CD14-positive monocyte (primary cell): ENCODE results near the gene EFL1. TPM values are rescaled to one million over a fixed set of nuclear protein-coding genes. Genes with fewer than 3 reads are reported as not detected.

Experiments used
- DNase-seq, 3 donors: peaks; one replicate each; pipeline ENCODE4 v3.0.0-alpha.2; 2011 to 2022
- H2AFZ ChIP-seq: 2 replicates; pipeline ENCODE4 v1.6.0; 2012; ENCODE audit warnings: mild to moderate bottlenecking, low read depth, low read length, inconsistent platforms; ENCODE audit not compliant: insufficient read depth, poor library complexity, severe bottlenecking
- H3K27ac ChIP-seq, 2 donors: 1 replicate in 1 of 2; 2 replicates in 1 of 2; pipeline ENCODE4 v1.5.1; 2012 to 2013; ENCODE audit warnings: low read length in 2 of 2, control low read depth in 1 of 2, inconsistent platforms in 1 of 2, low read depth in 1 of 2, mild to moderate bottlenecking in 1 of 2
- H3K27me3 ChIP-seq, 2 donors: one replicate each; pipeline versions ENCODE4 v1.6.0 to v1.6.1; 2011 to 2013; ENCODE audit warnings: low read length in 2 of 2; ENCODE audit not compliant: control insufficient read depth in 2 of 2, insufficient read depth in 2 of 2
- H3K36me3 ChIP-seq, 2 donors: replicated peaks in 1 of 2; 1 replicate in 1 of 2; 2 replicates in 1 of 2; pipeline versions ENCODE4 v1.5.1 to v1.6.1; 2012 to 2013; ENCODE audit warnings: low read length in 2 of 2, control low read depth in 1 of 2, inconsistent platforms in 1 of 2, mild to moderate bottlenecking in 1 of 2; ENCODE audit not compliant: insufficient read depth in 2 of 2, control insufficient read depth in 1 of 2
- H3K4me1 ChIP-seq, 2 donors: 1 replicate in 1 of 2; 2 replicates in 1 of 2; pipeline versions ENCODE4 v1.5.1 to v1.6.1; 2012 to 2013; ENCODE audit warnings: low read length in 2 of 2, control low read depth in 1 of 2, inconsistent platforms in 1 of 2, mild to moderate bottlenecking in 1 of 2, moderate library complexity in 1 of 2; ENCODE audit not compliant: insufficient read depth in 2 of 2, control insufficient read depth in 1 of 2
- H3K4me2 ChIP-seq: replicated peaks from 2 replicates; pipeline ENCODE3; 2012; ENCODE audit warnings: low read length, moderate library complexity, mild to moderate bottlenecking; ENCODE audit not compliant: poor library complexity, severe bottlenecking; ENCODE audit errors: extremely low read depth
- H3K4me3 ChIP-seq, 3 experiments: fragments of 200-600 bp in 1 of 3; sonication (generic) in 1 of 3; replicated peaks in 1 of 3; 1 replicate in 2 of 3; 2 replicates in 1 of 3; pipeline ENCODE4 v1.5.1; 2011 to 2013; ENCODE audit warnings: low read length in 3 of 3, mild to moderate bottlenecking in 3 of 3, control low read depth in 2 of 3, low read depth in 2 of 3, inconsistent platforms in 1 of 3, moderate library complexity in 1 of 3
- H3K79me2 ChIP-seq: 2 replicates; pipeline ENCODE4 v1.6.0; 2012; ENCODE audit warnings: mild to moderate bottlenecking, control low read depth, inconsistent platforms, low read length, moderate library complexity; ENCODE audit not compliant: insufficient read depth
- H3K9ac ChIP-seq: 2 replicates; pipeline ENCODE4 v1.6.0; 2017; ENCODE audit warnings: low read length, mild to moderate bottlenecking; ENCODE audit not compliant: insufficient read depth, poor library complexity, severe bottlenecking
- H3K9me3 ChIP-seq, 2 donors: replicated peaks in 1 of 2; 1 replicate in 1 of 2; 2 replicates in 1 of 2; pipeline versions ENCODE4 v1.5.1 to v1.6.1; 2012 to 2013; ENCODE audit warnings: low read length in 2 of 2, control low read depth in 1 of 2; ENCODE audit not compliant: control insufficient read depth in 1 of 2, insufficient read depth in 1 of 2
- H4K20me1 ChIP-seq: 2 replicates; pipeline ENCODE4 v1.6.0; 2012; ENCODE audit warnings: mild to moderate bottlenecking, low read length, control low read depth, moderate library complexity; ENCODE audit not compliant: insufficient read depth
- H3K27ac Mint-ChIP-seq, 7 donors: one replicate each; pipeline ENCODE4 v1.8.0; 2020; ENCODE audit warnings: mild to moderate bottlenecking in 7 of 7, mixed read lengths in 7 of 7, moderate library complexity in 6 of 7, inconsistent platforms in 2 of 7
- H3K27me3 Mint-ChIP-seq, 3 donors: one replicate each; pipeline ENCODE4 v1.8.0; 2021 to 2022; ENCODE audit warnings: low read depth in 3 of 3, mild to moderate bottlenecking in 3 of 3, mixed read lengths in 3 of 3, moderate library complexity in 3 of 3, inconsistent platforms in 1 of 3
- H3K36me3 Mint-ChIP-seq, 2 donors: one replicate each; pipeline ENCODE4 v1.8.0; 2020; ENCODE audit warnings: mixed read lengths in 2 of 2, inconsistent platforms in 1 of 2, mild to moderate bottlenecking in 1 of 2
- H3K4me1 Mint-ChIP-seq: one replicate; pipeline ENCODE4 v1.8.0; 2020; ENCODE audit warnings: mild to moderate bottlenecking, mixed read lengths
- H3K4me3 Mint-ChIP-seq, 2 donors: one replicate each; pipeline ENCODE4 v1.8.0; 2020; ENCODE audit warnings: mild to moderate bottlenecking in 2 of 2, mixed read lengths in 2 of 2, moderate library complexity in 1 of 2
- H3K9me3 Mint-ChIP-seq, 7 donors: one replicate each; pipeline ENCODE4 v1.8.0; 2020 to 2022; ENCODE audit warnings: mixed read lengths in 7 of 7, mild to moderate bottlenecking in 6 of 7, moderate library complexity in 6 of 7, inconsistent platforms in 2 of 7
- WGBS: methylation state at CpG from one replicate; pipeline ENCODE4 v1.1.5; 2013; ENCODE audit warnings: missing lambda C conversion rate; ENCODE audit not compliant: insufficient coverage; 5-methylcytosine and 5-hydroxymethylcytosine counted together
- intact Hi-C, 2 donors: fragments of 100-400 bp; cut with micrococcal nuclease; formaldehyde crosslinking; loops; one replicate each; pipeline versions ENCODE4 v1.15.0 to v1.15.1; 2023
- polyA plus RNA-seq, 3 donors: library from polyadenylated mRNA; depleted of rRNA in 1 of 3; unstranded in 2 of 3; stranded (reverse) in 1 of 3; fragments of 300-500 nt in 2 of 3; fragments of >200 nt in 1 of 3; fragmentation: Illumina TruSeq in 2 of 3; gene quantifications; 1 replicate in 2 of 3; 2 replicates in 1 of 3; pipeline ENCODE4 v1.2.3, GENCODE V29; 2012 to 2021
- TF ChIP-seq, protein P1 (sequence below): fragments of 200-600 bp; IDR thresholded peaks from one replicate; pipeline ENCODE4 v1.8.0; 2022; ENCODE audit warnings: antibody characterized with exemption, mild to moderate bottlenecking

The EFL1 gene
- polyA plus RNA-seq, 3 donors, result 5.2 to 10.0 (median 7.1) TPM

DNA sequence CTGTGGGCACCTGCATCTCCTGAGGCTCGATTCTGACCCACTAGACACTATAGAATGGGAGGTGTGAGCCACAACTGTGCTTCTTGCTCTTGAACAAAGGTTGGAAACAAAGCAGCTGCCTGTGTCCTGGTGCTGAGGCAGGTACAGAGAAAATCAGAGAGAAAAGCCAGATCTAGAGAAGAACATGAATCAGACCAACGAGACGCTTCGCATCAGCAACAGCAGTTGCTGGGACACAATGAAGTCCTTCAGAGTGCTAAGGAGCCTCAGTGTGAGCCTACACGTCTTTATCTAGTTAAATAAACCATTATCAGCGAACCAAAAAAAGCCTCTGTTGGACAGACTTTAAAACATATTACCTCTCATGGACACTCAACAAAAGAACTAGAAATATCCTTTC lies 130.4 kb downstream of the EFL1 start:
- 96% methylated on average over 4 of the region's 6 CpGs for WGBS
- Mint-ChIP-seq H3K4me1 (peaks cover 5% of the 10 kb centered on the region), H3K4me3 (no peak overlapping the region), H3K27me3 (no peaks in the 10 kb centered on the region), H3K9me3 (no peaks in the 10 kb centered on the region), H3K36me3 (peaks cover 58% of the 10 kb centered on the region in 2 donors), H3K27ac (peak overlapping the region in 1 of 7 donors; percentile 50)
- H3K9ac ChIP-seq, result no peak overlapping the region
- H3K79me2 ChIP-seq, result no peaks in the 10 kb centered on the region
- TF ChIP-seq, protein P1, sequence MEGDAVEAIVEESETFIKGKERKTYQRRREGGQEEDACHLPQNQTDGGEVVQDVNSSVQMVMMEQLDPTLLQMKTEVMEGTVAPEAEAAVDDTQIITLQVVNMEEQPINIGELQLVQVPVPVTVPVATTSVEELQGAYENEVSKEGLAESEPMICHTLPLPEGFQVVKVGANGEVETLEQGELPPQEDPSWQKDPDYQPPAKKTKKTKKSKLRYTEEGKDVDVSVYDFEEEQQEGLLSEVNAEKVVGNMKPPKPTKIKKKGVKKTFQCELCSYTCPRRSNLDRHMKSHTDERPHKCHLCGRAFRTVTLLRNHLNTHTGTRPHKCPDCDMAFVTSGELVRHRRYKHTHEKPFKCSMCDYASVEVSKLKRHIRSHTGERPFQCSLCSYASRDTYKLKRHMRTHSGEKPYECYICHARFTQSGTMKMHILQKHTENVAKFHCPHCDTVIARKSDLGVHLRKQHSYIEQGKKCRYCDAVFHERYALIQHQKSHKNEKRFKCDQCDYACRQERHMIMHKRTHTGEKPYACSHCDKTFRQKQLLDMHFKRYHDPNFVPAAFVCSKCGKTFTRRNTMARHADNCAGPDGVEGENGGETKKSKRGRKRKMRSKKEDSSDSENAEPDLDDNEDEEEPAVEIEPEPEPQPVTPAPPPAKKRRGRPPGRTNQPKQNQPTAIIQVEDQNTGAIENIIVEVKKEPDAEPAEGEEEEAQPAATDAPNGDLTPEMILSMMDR, result no peak
- intact Hi-C loops, result no loop called here
- H3K4me1 ChIP-seq, result no peaks in the 10 kb centered on the region
- H4K20me1 ChIP-seq, result no peaks in the 10 kb centered on the region
- no peaks in the 10 kb centered on the region for H3K27me3 ChIP-seq
- H3K9me3 ChIP-seq, result no peaks in the 10 kb centered on the region
- H3K36me3 ChIP-seq, result peaks cover 10 to 63% of the 10 kb centered on the region in 2 donors
- H2AFZ ChIP-seq, result no peak overlapping the region
- H3K27ac ChIP-seq, result no peak overlapping the region
- no peak overlapping the region for H3K4me2 ChIP-seq
- no peak for DNase-seq
- no peak overlapping the region for H3K4me3 ChIP-seq

DNA sequence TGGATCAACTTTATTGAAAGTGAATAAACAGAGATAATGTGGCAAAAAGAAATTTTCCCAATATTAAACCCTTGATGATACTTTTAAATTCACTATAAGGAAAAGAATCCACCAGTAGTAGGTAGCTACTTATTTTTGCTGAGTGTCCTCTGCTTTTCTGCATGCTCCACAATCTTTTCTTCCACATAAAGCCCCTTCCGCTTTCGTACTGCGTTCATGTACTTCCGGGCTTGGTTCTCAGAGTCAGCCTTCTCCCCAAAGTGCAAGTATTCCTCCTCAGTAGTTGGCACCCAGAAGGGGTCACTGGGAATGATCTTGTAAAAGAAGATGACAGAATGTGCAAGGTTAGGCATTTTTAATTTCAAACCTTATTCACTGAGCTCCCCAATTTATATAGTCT lies 132.3 kb downstream of the EFL1 start:
- Histone ChIP-seq H3K9me3 (no peaks in the 10 kb centered on the region), H3K27ac (peak overlapping the region in 1 of 2 donors; percentile 32), H3K4me3 (no peak overlapping the region), H3K36me3 (peaks cover 7 to 54% of the 10 kb centered on the region in 2 donors), H3K4me1 (no peaks in the 10 kb centered on the region), H4K20me1 (no peaks in the 10 kb centered on the region), H3K27me3 (no peaks in the 10 kb centered on the region), H3K4me2 (no peak overlapping the region), H2AFZ (no peak overlapping the region), H3K9ac (no peak overlapping the region), H3K79me2 (no peaks in the 10 kb centered on the region)
- intact Hi-C loops, result no loop called here
- WGBS, result no CpG with 5 or more reads among the region's 4 CpGs
- H3K27me3 Mint-ChIP-seq, result no peaks in the 10 kb centered on the region
- DNase-seq, result no peak
- H3K4me3 Mint-ChIP-seq, result no peak overlapping the region
- H3K9me3 Mint-ChIP-seq, result no peaks in the 10 kb centered on the region
- TF ChIP-seq, protein P1, result no peak
- H3K27ac Mint-ChIP-seq, result peak overlapping the region in 3 of 7 donors; percentile 46 to 60 (median 50)
- H3K4me1 Mint-ChIP-seq, result peaks cover 5% of the 10 kb centered on the region
- peaks cover 48 to 49% of the 10 kb centered on the region in 2 donors for H3K36me3 Mint-ChIP-seq
